Panc1 (cell line): ENCODE measurements around the gene PRDM1. TPM values are rescaled to one million over a fixed set of nuclear protein-coding genes. Genes with fewer than 3 reads are reported as not detected.

Source experiments
- ATAC-seq: fragments of 200-7000 bp; cut with Tn5 transposase; 2 replicates; pipeline ENCODE4 v1.9.1; 2020; ENCODE audit warnings: mild to moderate bottlenecking, moderate library complexity
- BruUV-seq: library from RNA; stranded (reverse); fragments of 400-500 nt; replicated peaks from 2 replicates; lab custom pipeline; 2021; lab: Mats Ljungman, UMichigan
- CTCF ChIA-PET: fragments of 300-600 bp; sonication (Branson Sonifier 250); formaldehyde crosslinking; loops from one replicate; lab custom pipeline; 2022; ENCODE audit warnings: antibody characterized with exemption; lab: Charles Lee
- POLR2A ChIA-PET: fragments of 300-600 bp; sonication (Branson Sonifier 250); formaldehyde crosslinking; loops from one replicate; lab custom pipeline; 2022; ENCODE audit warnings: antibody characterized with exemption; lab: Charles Lee
- DNase-seq: peaks from one replicate; pipeline ENCODE4 v3.0.0-alpha.2; 2010; ENCODE audit warnings: low read depth, low spot score
- H3K27ac ChIP-seq: 2 replicates; pipeline ENCODE4 v1.5.1; 2011; ENCODE audit warnings: mild to moderate bottlenecking, low read length, inconsistent platforms
- H3K27me3 ChIP-seq: fragments of 200-500 bp; sonication (Bioruptor generic); 2 replicates; pipeline ENCODE4 v1.6.0; 2014; ENCODE audit warnings: low read length, inconsistent platforms; ENCODE audit not compliant: control insufficient read depth, insufficient read depth
- H3K36me3 ChIP-seq: fragments of 200-500 bp; sonication (Bioruptor generic); 2 replicates; pipeline ENCODE4 v1.5.1; 2014; ENCODE audit warnings: inconsistent platforms, mild to moderate bottlenecking, low read length, moderate library complexity; ENCODE audit not compliant: control insufficient read depth, insufficient read depth
- H3K4me1 ChIP-seq: 2 replicates; pipeline ENCODE4 v1.5.1; 2011; ENCODE audit warnings: inconsistent platforms, mild to moderate bottlenecking, low read length, moderate library complexity; ENCODE audit not compliant: control insufficient read depth, insufficient read depth
- H3K4me3 ChIP-seq, 2 experiments: 2 replicates each; pipeline ENCODE4 v1.5.1; 2011 to 2012; ENCODE audit warnings: low read depth in 2 of 2, low read length in 2 of 2, mild to moderate bottlenecking in 2 of 2, inconsistent platforms in 1 of 2, moderate library complexity in 1 of 2
- H3K9me3 ChIP-seq: fragments of 200-500 bp; sonication (Bioruptor generic); 2 replicates; pipeline ENCODE4 v1.5.1; 2014; ENCODE audit warnings: low read depth, mild to moderate bottlenecking, inconsistent platforms, low read length, moderate library complexity; ENCODE audit not compliant: control insufficient read depth, insufficient read depth
- POLR2AphosphoS5 ChIP-seq: IDR thresholded peaks from 2 replicates; pipeline ENCODE4 v1.6.1; 2012; ENCODE audit warnings: mild to moderate bottlenecking, low read depth, low read length, moderate library complexity
- SIN3A ChIP-seq: IDR thresholded peaks from 2 replicates; pipeline ENCODE4 v1.6.1; 2012; ENCODE audit warnings: low read depth, mild to moderate bottlenecking, low read length, moderate library complexity, borderline replicate concordance; ENCODE audit not compliant: insufficient read depth
- TCF7L2 ChIP-seq: IDR thresholded peaks from 2 replicates; pipeline ENCODE4 v1.6.1; 2011; ENCODE audit warnings: mild to moderate bottlenecking, low read depth, low read length, inconsistent platforms
- in situ Hi-C: cut with HindIII; loops from 2 replicates; pipeline ENCODE4 v1.10.0; 2016; ENCODE audit warnings: low sequenced_read_pairs, low pct_unique_long_range_greater_than_20kb
- intact Hi-C: fragments of 100-400 bp; cut with micrococcal nuclease; formaldehyde crosslinking; loops from one replicate; pipeline ENCODE4 v1.10.0; 2022; ENCODE audit not compliant: unreplicated experiment
- total RNA-seq: library from RNA; stranded (reverse); gene quantifications from one replicate; pipeline ENCODE4 v1.2.1, GENCODE V29; 2021; ENCODE audit not compliant: unreplicated experiment
- TF ChIP-seq, protein P1 (sequence below), 2 experiments: IDR thresholded peaks; 2 replicates each; pipeline ENCODE4 v1.6.1; 2011 to 2012; ENCODE audit warnings: low read depth in 2 of 2, control low read depth in 1 of 2, low read length in 1 of 2, mild to moderate bottlenecking in 1 of 2, moderate library complexity in 1 of 2; ENCODE audit not compliant: insufficient read depth in 1 of 2
- TF ChIP-seq, protein P2 (sequence below): fragments of 450-650 bp; IDR thresholded peaks from 2 replicates; pipeline ENCODE4 v1.5.1; 2017; ENCODE audit warnings: mild to moderate bottlenecking

PRDM1 gene
- total RNA-seq, 1 experiment from 2014 or later: 2.6 TPM

DNA sequence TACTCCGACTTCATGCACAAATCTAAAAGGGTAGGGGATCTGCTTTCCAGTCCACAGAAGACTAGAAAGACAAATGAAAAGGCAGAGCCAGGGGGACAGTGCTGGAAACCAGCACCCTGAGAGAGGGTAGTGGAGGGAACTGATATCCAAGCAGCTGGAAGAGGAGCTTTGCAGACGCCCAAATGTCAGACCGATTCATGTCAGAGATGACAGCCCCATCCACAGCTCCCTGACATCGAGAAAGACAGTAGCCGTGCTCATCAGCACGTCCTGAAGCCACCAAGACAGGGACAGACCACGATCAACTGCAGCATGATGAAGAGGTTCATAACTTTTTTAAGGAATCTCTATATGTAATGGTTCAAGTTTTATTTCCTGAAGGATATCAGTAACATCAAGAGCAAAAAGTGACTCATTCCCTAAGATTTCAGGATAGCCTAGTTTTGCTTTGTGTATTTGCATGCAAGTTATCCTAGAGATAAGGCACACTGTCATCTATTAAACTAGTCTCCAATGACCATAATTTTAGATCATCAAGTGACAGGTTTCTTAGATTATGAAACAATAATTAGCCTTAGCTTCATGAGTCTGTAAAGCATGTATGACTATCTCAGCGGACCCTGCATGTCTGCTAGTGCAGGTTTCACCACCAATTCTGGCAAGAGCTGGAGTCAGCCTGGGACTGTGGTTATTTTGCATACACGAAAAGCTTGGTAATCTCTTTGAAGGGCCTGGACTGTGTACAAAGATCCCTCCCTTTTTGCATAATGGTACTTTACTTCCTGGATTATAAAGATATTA, 43.0 kb downstream of the PRDM1 start:
- no peak overlapping the region for H3K27ac ChIP-seq
- no peaks in the 10 kb centered on the region for H3K36me3 ChIP-seq
- no peak for DNase-seq
- ChIA-PET CTCF (no interaction called here), POLR2A (no interaction called here)
- no peak overlapping the region for H3K4me3 ChIP-seq
- TF ChIP-seq, protein P1, sequence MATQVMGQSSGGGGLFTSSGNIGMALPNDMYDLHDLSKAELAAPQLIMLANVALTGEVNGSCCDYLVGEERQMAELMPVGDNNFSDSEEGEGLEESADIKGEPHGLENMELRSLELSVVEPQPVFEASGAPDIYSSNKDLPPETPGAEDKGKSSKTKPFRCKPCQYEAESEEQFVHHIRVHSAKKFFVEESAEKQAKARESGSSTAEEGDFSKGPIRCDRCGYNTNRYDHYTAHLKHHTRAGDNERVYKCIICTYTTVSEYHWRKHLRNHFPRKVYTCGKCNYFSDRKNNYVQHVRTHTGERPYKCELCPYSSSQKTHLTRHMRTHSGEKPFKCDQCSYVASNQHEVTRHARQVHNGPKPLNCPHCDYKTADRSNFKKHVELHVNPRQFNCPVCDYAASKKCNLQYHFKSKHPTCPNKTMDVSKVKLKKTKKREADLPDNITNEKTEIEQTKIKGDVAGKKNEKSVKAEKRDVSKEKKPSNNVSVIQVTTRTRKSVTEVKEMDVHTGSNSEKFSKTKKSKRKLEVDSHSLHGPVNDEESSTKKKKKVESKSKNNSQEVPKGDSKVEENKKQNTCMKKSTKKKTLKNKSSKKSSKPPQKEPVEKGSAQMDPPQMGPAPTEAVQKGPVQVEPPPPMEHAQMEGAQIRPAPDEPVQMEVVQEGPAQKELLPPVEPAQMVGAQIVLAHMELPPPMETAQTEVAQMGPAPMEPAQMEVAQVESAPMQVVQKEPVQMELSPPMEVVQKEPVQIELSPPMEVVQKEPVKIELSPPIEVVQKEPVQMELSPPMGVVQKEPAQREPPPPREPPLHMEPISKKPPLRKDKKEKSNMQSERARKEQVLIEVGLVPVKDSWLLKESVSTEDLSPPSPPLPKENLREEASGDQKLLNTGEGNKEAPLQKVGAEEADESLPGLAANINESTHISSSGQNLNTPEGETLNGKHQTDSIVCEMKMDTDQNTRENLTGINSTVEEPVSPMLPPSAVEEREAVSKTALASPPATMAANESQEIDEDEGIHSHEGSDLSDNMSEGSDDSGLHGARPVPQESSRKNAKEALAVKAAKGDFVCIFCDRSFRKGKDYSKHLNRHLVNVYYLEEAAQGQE (IDR thresholded peaks at IDR 0.05; ENCODE audit: insufficient read depth in 1 of 2, low read depth in 2 of 2, low read length in 1 of 2): no peak
- TF ChIP-seq TCF7L2: no peak
- TF ChIP-seq, protein P2, sequence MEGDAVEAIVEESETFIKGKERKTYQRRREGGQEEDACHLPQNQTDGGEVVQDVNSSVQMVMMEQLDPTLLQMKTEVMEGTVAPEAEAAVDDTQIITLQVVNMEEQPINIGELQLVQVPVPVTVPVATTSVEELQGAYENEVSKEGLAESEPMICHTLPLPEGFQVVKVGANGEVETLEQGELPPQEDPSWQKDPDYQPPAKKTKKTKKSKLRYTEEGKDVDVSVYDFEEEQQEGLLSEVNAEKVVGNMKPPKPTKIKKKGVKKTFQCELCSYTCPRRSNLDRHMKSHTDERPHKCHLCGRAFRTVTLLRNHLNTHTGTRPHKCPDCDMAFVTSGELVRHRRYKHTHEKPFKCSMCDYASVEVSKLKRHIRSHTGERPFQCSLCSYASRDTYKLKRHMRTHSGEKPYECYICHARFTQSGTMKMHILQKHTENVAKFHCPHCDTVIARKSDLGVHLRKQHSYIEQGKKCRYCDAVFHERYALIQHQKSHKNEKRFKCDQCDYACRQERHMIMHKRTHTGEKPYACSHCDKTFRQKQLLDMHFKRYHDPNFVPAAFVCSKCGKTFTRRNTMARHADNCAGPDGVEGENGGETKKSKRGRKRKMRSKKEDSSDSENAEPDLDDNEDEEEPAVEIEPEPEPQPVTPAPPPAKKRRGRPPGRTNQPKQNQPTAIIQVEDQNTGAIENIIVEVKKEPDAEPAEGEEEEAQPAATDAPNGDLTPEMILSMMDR: no peak
- TF ChIP-seq SIN3A: no peak
- TF ChIP-seq POLR2AphosphoS5: no peak
- H3K9me3 ChIP-seq: no peaks in the 10 kb centered on the region
- no peaks in the 10 kb centered on the region for H3K27me3 ChIP-seq
- H3K4me1 ChIP-seq: peaks cover 9% of the 10 kb centered on the region; the same call in 1 of the 2 replicates
- BruUV-seq: no TSS peak
- peak; percentile 66 for ATAC-seq
- in situ Hi-C loops: no loop called here
- intact Hi-C loops: no loop called here

DNA sequence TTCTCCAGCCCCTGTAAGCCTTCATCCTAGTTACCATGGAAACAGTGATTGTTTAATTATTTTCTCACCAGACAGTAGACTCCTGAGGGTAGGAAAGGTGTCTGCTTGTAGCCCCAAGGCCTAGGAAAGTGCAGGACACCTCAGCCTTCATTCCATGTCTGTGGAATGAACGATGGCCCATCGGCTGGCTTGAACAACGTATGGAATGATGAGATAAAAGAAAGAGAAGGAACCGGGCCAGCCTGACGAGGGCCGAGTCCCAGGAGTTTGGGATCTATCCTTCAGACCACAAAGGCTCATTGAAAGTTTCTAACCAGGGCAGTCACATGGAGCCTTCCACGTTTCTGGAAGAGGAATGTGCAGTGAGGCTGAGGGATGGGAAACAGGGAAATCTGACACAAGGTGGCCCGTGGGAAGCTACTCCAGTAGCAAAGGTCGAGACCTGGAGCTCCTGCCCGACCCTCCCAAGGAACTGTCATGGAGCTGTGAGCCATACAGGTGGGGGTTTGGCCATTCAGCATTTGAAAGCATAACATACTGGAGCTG, 46.1 kb downstream of the PRDM1 start:
- in situ Hi-C loops: no loop called here

More for the DNA sequence above, 46.1 kb downstream of the PRDM1 start:
- no peak for TF ChIP-seq POLR2AphosphoS5
- no peak for TF ChIP-seq TCF7L2
- TF ChIP-seq, protein P1 (IDR thresholded peaks at IDR 0.05; ENCODE audit: insufficient read depth in 1 of 2, low read depth in 2 of 2, low read length in 1 of 2): no peak
- TF ChIP-seq, protein P2: no peak
- no peak for TF ChIP-seq SIN3A
- intact Hi-C loops: no loop called here
- Histone ChIP-seq H3K27me3 (no peaks in the 10 kb centered on the region), H3K4me1 (peaks cover 23% of the 10 kb centered on the region), H3K27ac (no peak overlapping the region), H3K9me3 (no peaks in the 10 kb centered on the region), H3K36me3 (no peaks in the 10 kb centered on the region), H3K4me3 (no peak overlapping the region)
- no peak for ATAC-seq
- ChIA-PET CTCF (no interaction called here), POLR2A (no interaction called here)
- BruUV-seq: no TSS peak
- no peak for DNase-seq
